ENCODE results near the gene RPL35A. TPM values are rescaled to one million over a fixed set of nuclear protein-coding genes. Genes with fewer than 3 reads are reported as not detected.

RPL35A gene
- total and polyA plus RNA-seq, 2 of the 4 experiments (the other 2 are of a cell fraction), result 906 to 1,064 TPM

DNA sequence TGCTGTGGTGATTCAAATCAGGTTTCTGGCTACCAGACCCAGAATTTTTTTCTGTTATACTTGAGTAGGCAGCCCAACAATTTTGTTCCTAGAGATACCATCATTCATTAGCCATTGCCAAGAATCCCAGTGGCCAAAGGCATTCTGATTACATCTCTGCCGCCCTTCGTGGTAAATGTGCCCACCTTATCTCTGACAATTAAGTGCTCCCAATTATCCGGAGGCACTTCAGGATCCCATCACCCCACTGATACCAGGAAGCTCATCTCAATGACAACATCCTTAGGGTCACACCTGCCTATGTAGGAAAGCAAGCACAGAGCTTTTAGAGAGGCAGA lies 43.2 kb upstream of the RPL35A start:
- no peak overlapping the region for H2BK120ac ChIP-seq (ENCODE audit: low read depth, low read length)
- H3K4ac ChIP-seq (ENCODE audit: low read depth, low read length), result no peak overlapping the region
- no peak overlapping the region for H3K4me3 ChIP-seq (ENCODE audit: insufficient read depth, low read depth, low read length)
- no peak overlapping the region; the same call in 1 of the 2 replicates for H4K91ac ChIP-seq (ENCODE audit: insufficient read depth, low read depth, low read length)
- dilution Hi-C loops (cut with HindIII; ENCODE audit: low sequenced_read_pairs, unreplicated experiment), result no loop called here
- H3K4me2 ChIP-seq (ENCODE audit: low read depth, low read length), result no peak overlapping the region
- H3K14ac ChIP-seq (replicated peaks; ENCODE audit: low read depth, low read length), result 0 out of 2 replicates have a peak overlapping the region, but pooled peaks have one; percentile 11
- no peaks in the 10 kb centered on the region for H3K36me3 ChIP-seq (ENCODE audit: control insufficient read depth, insufficient read depth, low read length)
- WGBS, 2 experiments (ENCODE audit: extremely low coverage in 2 of 2, insufficient read length in 1 of 2), result no CpG with 5 or more reads among the region's 3 CpGs
- DNase-seq (no peak), ATAC-seq (ENCODE audit: low read depth) (no peak)
- H2AFZ ChIP-seq (replicated peaks; ENCODE audit: low read length, poor library complexity), result peak overlapping the region; percentile 55
- no peak overlapping the region for H3K23ac ChIP-seq (ENCODE audit: low read depth, low read length)
- POLR2A ChIA-PET (ENCODE audit: unreplicated experiment), result no interaction called here
- H2BK20ac ChIP-seq (ENCODE audit: low read depth, low read length), result no peak overlapping the region
- no TSS peak for BruUV-seq (replicated peaks)
- CTCF ChIA-PET, result no interaction called here
- no peaks in the 10 kb centered on the region for H3K9me3 ChIP-seq (ENCODE audit: control insufficient read depth, insufficient read depth, low read length)
- no peak overlapping the region for H3K27ac ChIP-seq (ENCODE audit: insufficient read depth, low read length)
- no peaks in the 10 kb centered on the region for H4K20me1 ChIP-seq (ENCODE audit: insufficient read depth, low read length)
- H3K9ac ChIP-seq (ENCODE audit: low read depth, low read length), result no peak overlapping the region
- peak overlapping the region; percentile 16; the same call in 1 of the 2 replicates for H2AK5ac ChIP-seq (ENCODE audit: low read depth, low read length)
- H3K27me3 ChIP-seq (ENCODE audit: control insufficient read depth, insufficient read depth, low read length), result no peaks in the 10 kb centered on the region
- no peak overlapping the region for H2BK15ac ChIP-seq (ENCODE audit: low read depth, low read length)
- H2BK5ac ChIP-seq (ENCODE audit: low read depth, low read length, poor library complexity, severe bottlenecking), result no peak overlapping the region
- H4K5ac ChIP-seq (ENCODE audit: low read depth, low read length), result no peak overlapping the region
- H3K79me1 ChIP-seq (ENCODE audit: low read depth in 1 of 2, low read length in 2 of 2), result no peaks in the 10 kb centered on the region
- H4K8ac ChIP-seq (ENCODE audit: low read depth in 2 of 2, low read length in 2 of 2), result no peak overlapping the region
- peak overlapping the region; percentile 81 for H2AK9ac ChIP-seq (replicated peaks; ENCODE audit: low read depth, low read length, poor library complexity)
- in situ Hi-C loops (cut with MboI; ENCODE audit: low sequenced_read_pairs), result loop anchor here (5.0 kb wide), 1 partner anchor 40 kb away; no protein-coding TSS in a partner anchor
- intact Hi-C loops (cut with micrococcal nuclease), result loop anchor here (1.0 to 10.0 kb wide), 2 partner anchors 36 to 178 kb away; no protein-coding TSS in a partner anchor
- H3K56ac ChIP-seq (ENCODE audit: extremely low read depth, insufficient read depth, low read length), result no peak overlapping the region
- no peaks in the 10 kb centered on the region; the same call in 1 of the 2 replicates for H3K9me1 ChIP-seq (ENCODE audit: insufficient read depth, low read length)
- H3K18ac ChIP-seq (ENCODE audit: low read depth, low read length), result no peak overlapping the region
- TF ChIP-seq FOS (IDR thresholded peaks at IDR 0.05; ENCODE audit: low read depth, low read length), result no peak
- TF ChIP-seq RFX5 (IDR thresholded peaks at IDR 0.05; ENCODE audit: low read depth, low read length), result no peak
- TF ChIP-seq, protein P1, sequence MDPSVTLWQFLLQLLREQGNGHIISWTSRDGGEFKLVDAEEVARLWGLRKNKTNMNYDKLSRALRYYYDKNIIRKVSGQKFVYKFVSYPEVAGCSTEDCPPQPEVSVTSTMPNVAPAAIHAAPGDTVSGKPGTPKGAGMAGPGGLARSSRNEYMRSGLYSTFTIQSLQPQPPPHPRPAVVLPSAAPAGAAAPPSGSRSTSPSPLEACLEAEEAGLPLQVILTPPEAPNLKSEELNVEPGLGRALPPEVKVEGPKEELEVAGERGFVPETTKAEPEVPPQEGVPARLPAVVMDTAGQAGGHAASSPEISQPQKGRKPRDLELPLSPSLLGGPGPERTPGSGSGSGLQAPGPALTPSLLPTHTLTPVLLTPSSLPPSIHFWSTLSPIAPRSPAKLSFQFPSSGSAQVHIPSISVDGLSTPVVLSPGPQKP (IDR thresholded peaks at IDR 0.05; ENCODE audit: borderline replicate concordance, low read depth, low read length), result no peak
- no peak for TF ChIP-seq MAZ (IDR thresholded peaks at IDR 0.05; ENCODE audit: borderline replicate concordance, low read depth, low read length)
- TF ChIP-seq NFE2L2 (IDR thresholded peaks at IDR 0.05; ENCODE audit: low read depth, low read length), result no peak
- no peak for TF ChIP-seq RCOR1 (IDR thresholded peaks at IDR 0.05; ENCODE audit: insufficient replicate concordance, low read length)
- TF ChIP-seq, protein P2, sequence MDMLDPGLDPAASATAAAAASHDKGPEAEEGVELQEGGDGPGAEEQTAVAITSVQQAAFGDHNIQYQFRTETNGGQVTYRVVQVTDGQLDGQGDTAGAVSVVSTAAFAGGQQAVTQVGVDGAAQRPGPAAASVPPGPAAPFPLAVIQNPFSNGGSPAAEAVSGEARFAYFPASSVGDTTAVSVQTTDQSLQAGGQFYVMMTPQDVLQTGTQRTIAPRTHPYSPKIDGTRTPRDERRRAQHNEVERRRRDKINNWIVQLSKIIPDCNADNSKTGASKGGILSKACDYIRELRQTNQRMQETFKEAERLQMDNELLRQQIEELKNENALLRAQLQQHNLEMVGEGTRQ (IDR thresholded peaks at IDR 0.05; ENCODE audit: low read depth, low read length), result no peak
- TF ChIP-seq POLR2A (IDR thresholded peaks at IDR 0.05; ENCODE audit: low read depth, low read length), result no peak
- TF ChIP-seq CEBPB (IDR thresholded peaks at IDR 0.05; ENCODE audit: low read depth, low read length), result no peak
- TF ChIP-seq MXI1 (IDR thresholded peaks at IDR 0.05; ENCODE audit: borderline replicate concordance, low read depth, low read length), result no peak
- no peak for TF ChIP-seq MAFK (IDR thresholded peaks at IDR 0.05; ENCODE audit: low read depth, low read length)
- TF ChIP-seq SMC3 (IDR thresholded peaks at IDR 0.05; ENCODE audit: low read depth, low read length), result no peak
- no peak for TF ChIP-seq CHD1 (IDR thresholded peaks at IDR 0.05; ENCODE audit: low read depth, low read length)
- no peak for TF ChIP-seq RAD21 (IDR thresholded peaks at IDR 0.05; ENCODE audit: low read length)
- no peak for TF ChIP-seq BHLHE40 (IDR thresholded peaks at IDR 0.05; ENCODE audit: low read depth, low read length)
- TF ChIP-seq, protein P3, sequence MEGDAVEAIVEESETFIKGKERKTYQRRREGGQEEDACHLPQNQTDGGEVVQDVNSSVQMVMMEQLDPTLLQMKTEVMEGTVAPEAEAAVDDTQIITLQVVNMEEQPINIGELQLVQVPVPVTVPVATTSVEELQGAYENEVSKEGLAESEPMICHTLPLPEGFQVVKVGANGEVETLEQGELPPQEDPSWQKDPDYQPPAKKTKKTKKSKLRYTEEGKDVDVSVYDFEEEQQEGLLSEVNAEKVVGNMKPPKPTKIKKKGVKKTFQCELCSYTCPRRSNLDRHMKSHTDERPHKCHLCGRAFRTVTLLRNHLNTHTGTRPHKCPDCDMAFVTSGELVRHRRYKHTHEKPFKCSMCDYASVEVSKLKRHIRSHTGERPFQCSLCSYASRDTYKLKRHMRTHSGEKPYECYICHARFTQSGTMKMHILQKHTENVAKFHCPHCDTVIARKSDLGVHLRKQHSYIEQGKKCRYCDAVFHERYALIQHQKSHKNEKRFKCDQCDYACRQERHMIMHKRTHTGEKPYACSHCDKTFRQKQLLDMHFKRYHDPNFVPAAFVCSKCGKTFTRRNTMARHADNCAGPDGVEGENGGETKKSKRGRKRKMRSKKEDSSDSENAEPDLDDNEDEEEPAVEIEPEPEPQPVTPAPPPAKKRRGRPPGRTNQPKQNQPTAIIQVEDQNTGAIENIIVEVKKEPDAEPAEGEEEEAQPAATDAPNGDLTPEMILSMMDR (conservative IDR thresholded peaks at IDR 0.05; ENCODE audit: low read depth, low read length), result no peak
- H3K4me1 ChIP-seq (ENCODE audit: control insufficient read depth, insufficient read depth, low read length), result no peaks in the 10 kb centered on the region
